Myocyte (in vitro differentiated cells): ENCODE results near the gene DPP10. TPM values are rescaled to one million over a fixed set of nuclear protein-coding genes. Genes with fewer than 3 reads are reported as not detected.
"Not testable (repeated sequence)": the region's sequence is repeated elsewhere in the genome, so short reads cannot be mapped to it uniquely, and the experiment has no call there.

Experiments used
- DNase-seq: peaks from one replicate; pipeline ENCODE4 v3.0.0-alpha.2; 2012; ENCODE audit warnings: low read depth
- polyA plus RNA-seq: library from polyadenylated mRNA; unstranded; fragments of >200 nt; gene quantifications from one replicate; pipeline ENCODE4 v1.2.1, GENCODE V29; 2012; ENCODE audit warnings: missing spikeins
- total RNA-seq: library from RNA; depleted of rRNA; stranded (reverse); fragments of >200 nt; gene quantifications from 2 replicates; pipeline ENCODE4 v1.2.3, GENCODE V29; 2014

DPP10 gene
- total RNA-seq: not detected in 2 replicates
- polyA plus RNA-seq: not detected

- DNase-seq: peak; percentile 14
Measured at GRCh38 chr2:114442510-114442909, at the start of gene DPP10. DPP10 (plus strand) TSS chr2:114442641.

- no peak for DNase-seq
Measured at GRCh38 chr2:114400890-114401289, 41.6 kb upstream of the DPP10 start.

GRCh38 chr2:114405247-114406116 lies 37.0 kb upstream of the DPP10 start:
- DNase-seq: no peak

DNA sequence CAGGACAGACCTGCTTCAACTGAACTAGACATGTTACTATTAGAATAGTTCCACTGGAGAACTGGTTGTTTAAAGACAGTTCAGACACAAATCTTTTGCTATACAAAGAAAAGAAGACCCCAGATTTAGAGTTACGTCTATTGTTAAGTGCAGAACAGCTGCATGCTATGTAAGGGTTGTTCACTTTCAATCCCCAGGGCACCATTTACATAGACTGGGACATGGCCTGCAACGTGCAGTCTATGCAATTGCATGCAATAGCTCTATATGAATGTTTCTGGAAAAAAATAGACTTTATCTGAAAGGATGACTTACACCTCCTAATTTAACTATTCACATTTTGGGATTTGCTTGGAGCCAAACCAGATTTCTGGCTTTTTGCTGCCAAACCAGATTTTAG lies 36.1 kb upstream of the DPP10 start:
- no peak for DNase-seq

DNA sequence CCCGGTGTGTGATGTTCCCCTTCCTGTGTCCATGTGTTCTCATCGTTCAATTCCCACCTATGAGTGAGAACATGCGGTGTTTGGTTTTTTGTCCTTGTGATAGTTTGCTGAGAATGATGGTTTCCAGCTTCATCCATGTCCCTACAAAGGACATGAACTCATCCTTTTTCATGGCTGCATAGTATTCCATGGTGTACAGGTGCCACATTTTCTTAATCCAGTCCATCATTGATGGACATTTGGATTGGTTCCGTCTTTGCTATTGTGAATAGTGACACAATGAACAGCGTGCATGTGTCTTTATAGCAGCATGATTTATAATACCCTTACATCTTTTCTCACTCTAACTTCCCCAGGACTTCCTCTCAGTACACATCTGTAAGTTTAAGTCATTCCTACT lies 35.1 kb upstream of the DPP10 start:
- not testable (repeated sequence) for DNase-seq

GRCh38 chr2:114421781-114422180 lies 20.7 kb upstream of the DPP10 start:
- DNase-seq: no peak

- no peak for DNase-seq
Measured at GRCh38 chr2:114424699-114425098, 17.7 kb upstream of the DPP10 start.

- no peak for DNase-seq
Measured at GRCh38 chr2:114426756-114427155, 15.7 kb upstream of the DPP10 start.

DNA sequence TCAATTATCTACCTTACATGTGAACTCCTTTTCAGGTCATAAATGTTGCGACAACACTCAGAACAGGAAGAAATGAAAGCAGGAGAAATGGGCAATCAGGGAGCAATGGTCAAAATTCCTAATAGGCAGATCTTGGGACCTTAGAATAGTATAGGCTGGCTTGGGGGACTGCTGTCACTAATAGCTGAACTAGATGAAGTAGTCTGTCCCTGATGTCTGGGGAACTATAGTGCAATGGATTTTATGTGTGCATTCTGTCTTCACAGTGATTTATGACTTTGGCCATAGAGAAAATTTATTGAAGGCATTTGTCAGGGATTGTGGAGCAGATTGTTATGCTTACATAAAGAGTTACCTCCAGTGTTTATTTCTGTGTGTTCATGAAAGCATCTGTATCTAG lies 6.1 kb upstream of the DPP10 start:
- DNase-seq: no peak

DNA sequence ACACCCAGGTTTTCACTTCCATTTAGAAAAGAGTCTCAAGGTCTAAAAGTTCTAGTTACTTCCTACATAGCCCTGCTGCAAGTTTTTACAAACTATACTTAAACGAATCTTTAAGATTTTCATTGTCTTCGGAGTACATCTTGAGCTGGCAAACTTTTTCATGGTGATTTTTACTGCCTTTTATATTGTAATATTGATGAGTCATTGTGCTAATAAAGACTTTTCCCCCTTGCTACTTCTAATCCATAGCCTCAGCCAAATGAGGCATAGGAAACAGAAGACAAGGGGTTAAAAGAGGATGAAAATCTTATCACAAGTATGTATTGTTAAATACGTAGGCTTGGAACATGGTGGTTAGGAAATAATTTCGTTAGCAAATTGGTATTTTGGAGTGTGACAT lies 4.1 kb downstream of the DPP10 start:
- DNase-seq: no peak

GRCh38 chr2:114450639-114451038 lies 8.2 kb downstream of the DPP10 start:
- no peak for DNase-seq

GRCh38 chr2:114456566-114456965 lies 14.1 kb downstream of the DPP10 start:
- no peak for DNase-seq

- DNase-seq: no peak
Measured at GRCh38 chr2:114457956-114458355, 15.5 kb downstream of the DPP10 start.

- no peak for DNase-seq
Measured at GRCh38 chr2:114461116-114461515, 18.7 kb downstream of the DPP10 start.

GRCh38 chr2:114464961-114465706 lies 22.7 kb downstream of the DPP10 start:
- DNase-seq: no peak

DNA sequence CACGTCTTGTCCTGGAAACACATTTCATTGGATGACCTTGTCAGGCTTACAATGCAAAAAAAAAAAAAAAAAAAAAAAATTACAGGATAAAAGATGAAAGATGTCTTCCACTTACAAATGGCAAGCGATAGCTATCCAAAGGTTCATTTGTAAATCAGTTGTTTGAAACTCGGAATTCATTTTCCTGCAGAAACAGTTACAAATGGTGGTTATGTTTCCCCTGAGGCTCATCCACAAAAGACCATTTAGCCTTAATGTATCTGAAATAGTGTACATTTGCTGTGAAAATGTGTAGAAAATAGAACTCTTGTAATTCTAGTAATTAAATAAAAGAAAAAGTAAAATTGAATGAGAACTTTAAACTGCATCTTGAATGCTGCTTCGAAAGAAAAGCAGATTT lies 25.9 kb downstream of the DPP10 start:
- DNase-seq: no peak

DNA sequence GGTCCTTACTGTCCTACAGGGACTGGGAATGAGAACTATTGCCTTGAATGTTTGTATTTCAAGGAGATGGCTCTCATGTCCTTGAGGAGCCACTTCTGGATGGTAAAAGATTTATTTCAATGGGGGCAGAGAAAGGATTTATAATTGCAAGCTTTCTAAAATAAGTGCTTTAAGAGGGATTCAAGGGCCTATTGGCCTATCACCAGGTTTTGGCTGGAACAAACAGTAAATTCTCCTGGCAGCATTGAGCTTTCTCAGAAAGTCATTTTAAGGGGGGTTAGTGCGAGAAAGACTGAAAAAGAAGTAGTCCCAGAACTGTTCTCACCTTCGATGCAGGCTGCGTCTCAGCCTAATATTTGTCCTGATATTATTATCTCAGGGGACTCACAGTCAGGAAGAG lies 29.8 kb downstream of the DPP10 start:
- DNase-seq: no peak

DNA sequence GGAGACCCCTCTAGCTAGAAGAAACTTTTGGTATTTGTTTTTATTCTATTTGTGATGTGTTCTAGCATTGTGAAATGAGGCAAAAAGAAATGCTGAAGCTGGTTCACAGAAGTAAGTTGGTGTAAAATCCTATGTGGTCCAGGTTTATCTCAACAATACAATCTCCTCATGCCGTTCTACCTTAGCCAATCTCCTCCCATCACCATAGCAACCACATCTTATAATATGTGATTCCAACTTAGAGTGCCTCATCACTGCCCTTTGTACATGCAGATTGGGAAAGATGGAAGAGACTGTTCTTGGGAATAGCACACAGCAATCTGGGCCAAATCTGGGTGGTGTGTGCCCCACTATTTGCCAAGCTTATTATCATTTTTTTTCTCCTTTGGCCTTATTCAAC lies 30.3 kb downstream of the DPP10 start:
- DNase-seq: no peak

GRCh38 chr2:114488841-114489530 lies 46.5 kb downstream of the DPP10 start:
- DNase-seq: no peak

GRCh38 chr2:114495046-114495445 lies 52.6 kb downstream of the DPP10 start:
- no peak for DNase-seq

- DNase-seq: no peak
Measured at GRCh38 chr2:114496959-114497358, 54.5 kb downstream of the DPP10 start.

- no peak for DNase-seq
Measured at GRCh38 chr2:114499101-114499500, 56.7 kb downstream of the DPP10 start.
